Keratinocyte (primary cell): ENCODE measurements around the gene PPP1R16B. TPM values are rescaled to one million over a fixed set of nuclear protein-coding genes. Genes with fewer than 3 reads are reported as not detected.

Source experiments
- DNase-seq: peaks from one replicate; pipeline ENCODE4 v3.0.0-alpha.2; 2011; ENCODE audit warnings: low read depth, missing footprints, low spot score
- FAIRE-seq: peaks from 2 replicates; lab custom pipeline; 2011; peaks lifted over from hg19 to GRCh38; lab: Jason Lieb, UNC
- H2AFZ ChIP-seq: 2 replicates; pipeline ENCODE4 v1.6.0; 2012; ENCODE audit warnings: low read length, control low read depth, inconsistent platforms; ENCODE audit not compliant: control insufficient read depth
- H3K27ac ChIP-seq: 2 replicates; pipeline ENCODE4 v1.5.1; 2011; ENCODE audit warnings: low read length; ENCODE audit not compliant: control insufficient read depth, insufficient read depth
- H3K27me3 ChIP-seq: 3 replicates; pipeline ENCODE4 v1.6.0; 2011; ENCODE audit warnings: low read length; ENCODE audit not compliant: control insufficient read depth, insufficient read depth; ENCODE audit errors: extremely low read depth
- H3K36me3 ChIP-seq, 2 experiments: 2 replicates in 1 of 2; 3 replicates in 1 of 2; pipeline ENCODE4 v1.5.1; 2011; ENCODE audit warnings: low read length in 2 of 2, mild to moderate bottlenecking in 1 of 2; ENCODE audit not compliant: control insufficient read depth in 2 of 2, insufficient read depth in 2 of 2; ENCODE audit errors: extremely low read depth in 1 of 2
- H3K4me1 ChIP-seq: 3 replicates; pipeline ENCODE4 v1.5.1; 2011; ENCODE audit warnings: low read length; ENCODE audit not compliant: control insufficient read depth, insufficient read depth; ENCODE audit errors: extremely low read depth
- H3K4me2 ChIP-seq: 3 replicates; pipeline ENCODE4 v1.6.0; 2011; ENCODE audit warnings: low read depth, low read length; ENCODE audit not compliant: control insufficient read depth, insufficient read depth; ENCODE audit errors: extremely low read depth
- H3K4me3 ChIP-seq, 3 experiments: fragments of 200-600 bp in 1 of 3; sonication (generic) in 1 of 3; 2 replicates in 2 of 3; 3 replicates in 1 of 3; pipeline ENCODE4 v1.5.1; 2011 to 2016; ENCODE audit warnings: low read length in 3 of 3, mild to moderate bottlenecking in 3 of 3, control low read depth in 2 of 3, inconsistent platforms in 1 of 3, low read depth in 1 of 3, mixed read lengths in 1 of 3, mixed run types in 1 of 3, moderate library complexity in 1 of 3; ENCODE audit not compliant: control insufficient read depth in 2 of 3, insufficient read depth in 2 of 3; ENCODE audit errors: extremely low read depth in 1 of 3
- H3K79me2 ChIP-seq: 2 replicates; pipeline ENCODE4 v1.6.0; 2012; ENCODE audit warnings: low read length; ENCODE audit not compliant: control insufficient read depth, insufficient read depth
- H3K9ac ChIP-seq: 3 replicates; pipeline ENCODE4 v1.6.0; 2011; ENCODE audit warnings: low read length; ENCODE audit not compliant: control insufficient read depth, insufficient read depth; ENCODE audit errors: extremely low read depth
- H3K9me1 ChIP-seq: 3 replicates; pipeline ENCODE4 v1.6.0; 2011; ENCODE audit warnings: low read length; ENCODE audit not compliant: control insufficient read depth, insufficient read depth; ENCODE audit errors: extremely low read depth
- H3K9me3 ChIP-seq: 2 replicates; pipeline ENCODE4 v1.5.1; 2012; ENCODE audit warnings: low read depth, low read length; ENCODE audit not compliant: control insufficient read depth
- H4K20me1 ChIP-seq: 3 replicates; pipeline ENCODE4 v1.6.0; 2011; ENCODE audit warnings: low read length; ENCODE audit not compliant: control insufficient read depth, insufficient read depth; ENCODE audit errors: extremely low read depth
- EZH2 ChIP-seq: IDR thresholded peaks from one replicate; pipeline ENCODE4 v1.6.1; 2012; ENCODE audit warnings: inconsistent platforms, mild to moderate bottlenecking, low read length, moderate library complexity
- dilution Hi-C: fragments of 300-500 bp; cut with MboI; formaldehyde crosslinking; loops from one replicate; pipeline ENCODE4 v1.7.0; 2020; ENCODE audit warnings: low sequenced_read_pairs; ENCODE audit not compliant: extremely low pct_ligation_motif_present
- polyA plus RNA-seq, 5 experiments: library from polyadenylated mRNA; depleted of rRNA in 3 of 5; stranded (reverse) in 3 of 5; stranded (forward) in 1 of 5; unstranded in 1 of 5; fragments of >200 nt; gene quantifications; 1 replicate in 1 of 5; 2 replicates in 3 of 5; 3 replicates in 1 of 5; pipeline versions ENCODE4 v1.2.1 to v1.2.3, GENCODE V29; 2011 to 2012; ENCODE audit warnings: missing spikeins in 2 of 5, low read depth in 1 of 5, low replicate concordance in 1 of 5
- TF ChIP-seq, protein P1 (sequence below), 3 experiments: IDR thresholded peaks in 1 of 3; conservative IDR thresholded peaks in 1 of 3; optimal IDR thresholded peaks in 1 of 3; 2 replicates in 2 of 3; 3 replicates in 1 of 3; pipeline versions ENCODE3 to v1.5.1; 2011; ENCODE audit warnings: low read length in 3 of 3, mild to moderate bottlenecking in 3 of 3, moderate library complexity in 2 of 3, control low read depth in 1 of 3, inconsistent platforms in 1 of 3; ENCODE audit not compliant: insufficient read depth in 2 of 3; ENCODE audit errors: extremely low read depth in 1 of 3

PPP1R16B gene
- polyA plus RNA-seq, 1 donor (not counting 4 experiments of a cell fraction or from before 2014, with no cell fraction given), result not detected

DNA sequence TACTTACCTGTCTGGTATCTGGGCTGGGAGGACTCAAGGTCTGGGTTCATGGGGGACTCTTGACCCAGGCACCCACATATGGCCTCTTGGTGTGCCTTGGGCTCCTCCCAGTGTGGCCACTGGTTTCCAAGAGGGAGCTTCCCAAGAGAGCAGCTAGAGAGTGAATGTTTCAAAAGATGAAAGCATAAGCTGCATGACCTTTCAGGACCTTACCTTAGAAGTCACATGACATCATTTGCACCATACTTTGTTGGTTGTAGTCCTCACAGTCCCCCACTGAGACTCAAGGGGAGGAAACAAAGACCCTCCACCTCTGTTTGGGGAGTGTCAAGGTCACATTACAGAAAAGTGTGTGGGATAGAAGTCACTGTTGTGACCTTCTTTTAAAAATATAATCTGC is 43.3 kb upstream of the PPP1R16B start:
- H3K27me3 ChIP-seq, result no peaks in the 10 kb centered on the region
- no peak overlapping the region for H3K4me3 ChIP-seq
- dilution Hi-C loops, result no loop called here
- no peak overlapping the region for H2AFZ ChIP-seq
- peaks cover 20 to 22% of the 10 kb centered on the region in 2 experiments for H3K36me3 ChIP-seq
- no peaks in the 10 kb centered on the region for H4K20me1 ChIP-seq
- H3K9ac ChIP-seq, result no peak overlapping the region
- peaks cover 14% of the 10 kb centered on the region for H3K4me1 ChIP-seq
- FAIRE-seq (no peak), DNase-seq (no peak)
- TF ChIP-seq EZH2, result no peak
- TF ChIP-seq, protein P1, sequence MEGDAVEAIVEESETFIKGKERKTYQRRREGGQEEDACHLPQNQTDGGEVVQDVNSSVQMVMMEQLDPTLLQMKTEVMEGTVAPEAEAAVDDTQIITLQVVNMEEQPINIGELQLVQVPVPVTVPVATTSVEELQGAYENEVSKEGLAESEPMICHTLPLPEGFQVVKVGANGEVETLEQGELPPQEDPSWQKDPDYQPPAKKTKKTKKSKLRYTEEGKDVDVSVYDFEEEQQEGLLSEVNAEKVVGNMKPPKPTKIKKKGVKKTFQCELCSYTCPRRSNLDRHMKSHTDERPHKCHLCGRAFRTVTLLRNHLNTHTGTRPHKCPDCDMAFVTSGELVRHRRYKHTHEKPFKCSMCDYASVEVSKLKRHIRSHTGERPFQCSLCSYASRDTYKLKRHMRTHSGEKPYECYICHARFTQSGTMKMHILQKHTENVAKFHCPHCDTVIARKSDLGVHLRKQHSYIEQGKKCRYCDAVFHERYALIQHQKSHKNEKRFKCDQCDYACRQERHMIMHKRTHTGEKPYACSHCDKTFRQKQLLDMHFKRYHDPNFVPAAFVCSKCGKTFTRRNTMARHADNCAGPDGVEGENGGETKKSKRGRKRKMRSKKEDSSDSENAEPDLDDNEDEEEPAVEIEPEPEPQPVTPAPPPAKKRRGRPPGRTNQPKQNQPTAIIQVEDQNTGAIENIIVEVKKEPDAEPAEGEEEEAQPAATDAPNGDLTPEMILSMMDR (optimal IDR thresholded peaks at IDR 0.05 in 1 of 3, IDR thresholded peaks at IDR 0.05 in 1 of 3, conservative IDR thresholded peaks at IDR 0.05 in 1 of 3; ENCODE audit: extremely low read depth in 1 of 3, insufficient read depth in 2 of 3, low read length in 3 of 3), result no peak
- H3K9me3 ChIP-seq, result no peaks in the 10 kb centered on the region
- H3K9me1 ChIP-seq, result peaks cover 2% of the 10 kb centered on the region
- no peaks in the 10 kb centered on the region for H3K79me2 ChIP-seq
- no peak overlapping the region for H3K27ac ChIP-seq
- H3K4me2 ChIP-seq, result no peak overlapping the region

DNA sequence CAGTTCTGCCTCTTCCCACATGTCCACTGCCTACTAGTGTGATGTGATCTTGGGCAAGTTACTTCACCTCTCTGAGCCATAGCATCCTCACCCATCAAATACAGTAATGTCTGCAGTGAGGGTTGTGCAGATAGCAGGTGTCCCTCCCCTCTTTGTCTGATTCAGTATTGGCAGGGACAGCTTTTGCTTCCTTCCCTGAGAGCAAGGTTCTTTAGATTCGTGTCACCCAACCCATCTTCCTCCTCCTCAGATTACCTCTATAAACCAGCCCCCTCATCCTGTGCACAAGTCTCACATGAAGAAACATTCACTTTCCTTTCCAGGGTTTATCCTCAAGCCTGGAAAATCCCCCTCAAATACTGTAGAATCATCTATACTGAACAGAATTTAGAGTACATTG is 41.9 kb upstream of the PPP1R16B start:
- Histone ChIP-seq H3K9me1 (peaks cover 2% of the 10 kb centered on the region), H3K79me2 (no peaks in the 10 kb centered on the region), H2AFZ (no peak overlapping the region), H3K9ac (no peak overlapping the region), H3K27ac (no peak overlapping the region), H3K4me2 (no peak overlapping the region), H4K20me1 (no peaks in the 10 kb centered on the region), H3K4me1 (peaks cover 14% of the 10 kb centered on the region), H3K4me3 (no peak overlapping the region), H3K27me3 (no peaks in the 10 kb centered on the region), H3K9me3 (no peaks in the 10 kb centered on the region), H3K36me3 (peaks cover 14 to 27% of the 10 kb centered on the region in 2 experiments)
- DNase-seq, result no peak
- dilution Hi-C loops, result no loop called here
- FAIRE-seq, result no peak
- TF ChIP-seq EZH2, result no peak
- TF ChIP-seq, protein P1 (optimal IDR thresholded peaks at IDR 0.05 in 1 of 3, IDR thresholded peaks at IDR 0.05 in 1 of 3, conservative IDR thresholded peaks at IDR 0.05 in 1 of 3; ENCODE audit: extremely low read depth in 1 of 3, insufficient read depth in 2 of 3, low read length in 3 of 3), result no peak
